Hematopoietic multipotent progenitor cell treated with erythropoietin and hydrocortisone succinate and interleukin-3 and kit ligand, for 17 days (in vitro differentiated cells): ENCODE results near the gene SYTL1.
A peak's percentile ranks its signal among the peaks of the same experiment; 100 is the strongest.
"Not testable (repeated sequence)": the region's sequence is repeated elsewhere in the genome, so short reads cannot be mapped to it uniquely, and the experiment has no call there.

Source experiments
- DNase-seq: peaks from one replicate; pipeline ENCODE4 v3.0.0-alpha.2; 2015; ENCODE audit warnings: low spot score

SYTL1 gene

DNA sequence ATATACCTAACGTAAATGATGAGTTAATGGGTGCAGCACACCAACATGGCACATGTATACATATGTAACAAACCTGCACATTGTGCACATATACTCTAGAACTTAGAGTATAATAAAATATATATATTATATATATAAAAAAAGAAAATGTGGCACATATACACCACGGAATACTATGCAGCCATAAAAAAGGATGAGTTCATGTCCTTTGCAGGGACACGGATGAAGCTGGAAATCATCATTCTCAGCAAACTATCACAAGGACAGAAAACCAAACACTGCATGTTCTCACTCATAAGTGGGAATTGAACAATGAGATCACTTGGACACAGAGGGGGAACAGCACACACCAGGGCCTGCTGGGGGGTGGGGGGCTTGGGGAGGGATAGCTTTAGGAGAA lies 43.0 kb downstream of the SYTL1 start:
- DNase-seq: not testable (repeated sequence)

DNA sequence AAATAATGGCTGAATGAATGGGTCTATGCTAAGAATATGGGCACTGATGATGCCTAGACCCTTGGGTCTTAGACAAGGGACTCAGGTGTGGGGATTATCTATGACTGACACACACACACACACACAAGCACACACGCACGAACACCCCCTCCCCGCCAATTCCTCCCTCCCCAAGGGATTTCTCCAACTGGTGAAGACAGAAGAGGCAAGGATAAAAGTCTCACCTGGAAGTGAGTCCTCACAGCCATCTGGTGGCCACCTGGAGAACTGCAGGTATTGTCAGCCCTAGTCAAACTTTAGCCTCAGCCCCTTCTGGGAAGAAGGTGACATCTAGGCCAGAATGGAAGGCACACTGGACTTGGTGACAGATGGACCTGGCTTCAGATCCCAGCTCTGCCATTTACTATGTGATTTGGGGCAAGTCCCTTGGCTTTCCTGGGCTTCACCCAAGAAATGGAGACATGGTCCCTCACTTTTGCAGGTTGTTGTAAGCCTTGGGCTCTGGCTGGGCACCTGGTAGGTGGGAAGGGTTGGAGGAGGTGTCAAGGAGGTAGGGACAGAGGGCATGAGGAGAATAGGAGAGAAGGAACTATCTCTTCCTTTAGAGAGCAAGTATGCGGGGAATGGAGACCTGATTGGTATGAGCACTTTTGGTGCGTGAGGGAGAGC lies 46.6 kb downstream of the SYTL1 start:
- DNase-seq: peak; percentile 74

DNA sequence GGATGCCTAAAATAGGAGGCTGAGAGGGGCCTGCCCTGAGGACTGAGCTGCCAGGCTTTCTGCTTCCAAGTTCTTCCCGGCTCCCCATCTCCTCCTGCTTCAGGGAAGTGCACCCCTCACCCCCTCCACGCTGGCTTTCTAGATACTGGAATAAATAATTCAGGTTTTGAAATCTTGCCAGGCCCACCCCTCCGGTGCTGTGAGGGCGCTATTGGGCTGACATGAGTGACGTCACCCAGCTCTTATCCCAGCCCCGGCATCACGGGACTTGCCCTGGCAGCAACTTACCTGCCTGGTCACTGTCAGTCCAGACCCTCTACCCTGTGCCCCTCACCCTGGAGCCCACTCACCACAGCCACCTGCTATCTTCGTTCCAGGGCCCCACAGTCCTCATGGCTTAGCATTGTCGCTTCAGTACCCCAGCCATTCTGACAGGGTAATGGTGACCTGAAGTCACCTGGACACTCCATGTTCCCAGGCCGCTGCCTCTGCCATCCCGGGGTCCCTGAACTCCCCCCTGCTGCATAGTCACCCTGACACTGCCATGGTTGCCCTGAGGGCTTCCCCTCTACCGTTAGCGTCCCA lies 49.8 kb downstream of the SYTL1 start:
- DNase-seq: peak; percentile 70

DNA sequence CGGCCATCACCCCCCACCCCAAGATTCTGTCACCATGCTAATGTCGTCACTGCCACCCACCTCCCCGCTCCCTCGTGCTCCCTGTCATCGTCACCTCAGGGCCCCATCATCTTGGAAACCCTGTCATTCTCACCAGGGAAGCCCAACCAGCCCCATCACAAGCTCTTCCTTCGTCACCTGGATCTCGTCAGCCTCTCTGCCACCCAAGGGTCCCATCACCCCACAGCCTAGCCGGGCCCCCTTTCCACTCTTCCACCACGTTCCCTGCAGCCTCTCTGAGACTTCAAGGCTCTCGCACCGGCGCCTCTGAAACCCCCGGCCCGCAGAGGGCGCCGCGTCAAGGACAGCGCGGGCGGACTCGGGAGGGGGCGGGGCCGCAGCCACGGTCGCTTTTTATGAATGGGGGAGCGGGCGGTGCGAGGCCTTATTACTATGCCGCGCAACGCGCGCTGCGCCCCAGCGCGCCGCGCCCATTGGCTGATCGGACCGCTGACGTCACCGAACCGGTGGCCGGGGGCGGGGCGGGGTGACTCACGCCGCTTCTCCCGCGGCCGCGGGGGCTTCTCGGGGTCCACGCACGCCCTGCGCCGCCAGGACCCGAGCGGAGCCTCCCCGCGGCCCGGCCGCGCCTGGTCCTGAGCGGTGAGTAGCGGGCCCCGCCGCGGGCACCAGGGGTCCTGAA lies 50.4 kb downstream of the SYTL1 start, which contains the start of gene GPR3:
TSS of gene GPR3 (plus strand) at position 527 of the 682 bp plus-strand sequence. CDS start 1,177 bp downstream, outside the sequence.
- peak; percentile 80 for DNase-seq

DNA sequence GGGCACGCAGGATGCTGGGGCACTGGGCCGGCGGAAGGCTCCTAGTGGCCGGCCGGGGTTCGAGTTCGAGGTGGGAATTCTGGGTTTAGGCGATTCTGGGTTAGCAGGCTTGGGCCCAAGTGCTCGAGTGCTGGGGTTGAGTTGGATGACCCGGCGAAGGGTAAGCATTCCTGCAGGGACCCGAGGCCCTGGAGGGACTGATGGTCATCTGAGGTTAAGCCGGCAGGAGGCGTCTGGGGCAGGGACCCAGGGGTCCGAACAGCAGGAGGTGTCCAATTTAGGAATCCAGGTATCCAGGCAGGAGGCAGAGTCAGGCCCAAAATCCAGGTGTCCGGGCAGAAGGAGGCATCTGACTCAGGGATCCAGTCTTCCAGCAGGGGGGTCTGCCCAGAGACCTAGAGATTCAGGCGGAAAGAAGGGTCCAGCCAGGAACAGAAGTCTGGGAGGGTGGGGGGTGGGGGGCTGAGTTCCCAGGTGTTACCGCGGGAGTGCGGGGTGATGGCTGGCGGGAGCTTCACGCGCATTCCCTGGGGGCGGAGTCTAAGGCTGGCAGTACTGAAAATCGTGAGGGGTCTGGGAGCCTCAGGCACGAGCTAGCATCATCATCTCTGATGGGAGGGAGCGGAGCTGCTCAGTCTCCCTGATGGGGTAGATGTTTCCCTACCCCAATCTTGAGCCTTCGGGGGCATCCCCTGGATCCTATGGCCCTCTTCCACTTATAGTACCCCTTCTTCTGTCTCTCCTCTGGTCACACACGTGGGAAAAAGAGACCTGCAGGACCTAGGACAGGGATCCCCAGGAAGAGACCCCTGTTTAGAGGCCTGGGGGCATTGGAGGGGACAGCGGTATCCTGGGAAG lies 51.2 kb downstream of the SYTL1 start:
- DNase-seq: peak; percentile 13

DNA sequence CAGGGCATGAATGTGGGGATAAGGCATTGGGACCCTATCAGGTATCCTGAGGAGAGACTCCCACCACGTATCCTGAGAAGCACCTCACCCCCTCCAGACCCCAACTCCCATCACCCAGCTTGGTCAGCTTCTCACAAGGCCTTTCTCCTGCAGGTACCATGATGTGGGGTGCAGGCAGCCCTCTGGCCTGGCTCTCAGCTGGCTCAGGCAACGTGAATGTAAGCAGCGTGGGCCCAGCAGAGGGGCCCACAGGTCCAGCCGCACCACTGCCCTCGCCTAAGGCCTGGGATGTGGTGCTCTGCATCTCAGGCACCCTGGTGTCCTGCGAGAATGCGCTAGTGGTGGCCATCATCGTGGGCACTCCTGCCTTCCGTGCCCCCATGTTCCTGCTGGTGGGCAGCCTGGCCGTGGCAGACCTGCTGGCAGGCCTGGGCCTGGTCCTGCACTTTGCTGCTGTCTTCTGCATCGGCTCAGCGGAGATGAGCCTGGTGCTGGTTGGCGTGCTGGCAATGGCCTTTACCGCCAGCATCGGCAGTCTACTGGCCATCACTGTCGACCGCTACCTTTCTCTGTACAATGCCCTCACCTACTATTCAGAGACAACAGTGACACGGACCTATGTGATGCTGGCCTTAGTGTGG lies 51.9 kb downstream of the SYTL1 start:
- DNase-seq: no peak

DNA sequence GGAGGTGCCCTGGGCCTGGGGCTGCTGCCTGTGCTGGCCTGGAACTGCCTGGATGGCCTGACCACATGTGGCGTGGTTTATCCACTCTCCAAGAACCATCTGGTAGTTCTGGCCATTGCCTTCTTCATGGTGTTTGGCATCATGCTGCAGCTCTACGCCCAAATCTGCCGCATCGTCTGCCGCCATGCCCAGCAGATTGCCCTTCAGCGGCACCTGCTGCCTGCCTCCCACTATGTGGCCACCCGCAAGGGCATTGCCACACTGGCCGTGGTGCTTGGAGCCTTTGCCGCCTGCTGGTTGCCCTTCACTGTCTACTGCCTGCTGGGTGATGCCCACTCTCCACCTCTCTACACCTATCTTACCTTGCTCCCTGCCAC lies 52.4 kb downstream of the SYTL1 start:
- DNase-seq: no peak

DNA sequence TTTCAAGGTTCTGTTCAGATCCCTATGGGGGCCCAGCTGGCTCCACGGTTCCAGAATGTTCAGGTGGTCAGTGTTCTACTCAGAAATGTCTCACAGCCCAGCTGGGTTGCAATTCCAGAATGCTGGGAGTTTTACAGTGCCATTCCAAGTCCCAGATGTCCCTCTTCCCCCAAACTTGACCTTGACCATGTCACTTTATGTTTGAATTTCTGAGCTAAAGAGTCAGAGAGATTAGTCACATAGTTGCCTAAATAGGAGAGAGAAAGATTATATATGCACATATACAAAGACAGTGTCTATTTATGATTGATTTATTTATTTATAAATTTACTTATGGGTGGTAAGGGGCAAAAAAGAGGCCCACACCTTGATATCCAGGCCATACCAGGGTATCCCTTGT lies 53.1 kb downstream of the SYTL1 start:
- no peak for DNase-seq

DNA sequence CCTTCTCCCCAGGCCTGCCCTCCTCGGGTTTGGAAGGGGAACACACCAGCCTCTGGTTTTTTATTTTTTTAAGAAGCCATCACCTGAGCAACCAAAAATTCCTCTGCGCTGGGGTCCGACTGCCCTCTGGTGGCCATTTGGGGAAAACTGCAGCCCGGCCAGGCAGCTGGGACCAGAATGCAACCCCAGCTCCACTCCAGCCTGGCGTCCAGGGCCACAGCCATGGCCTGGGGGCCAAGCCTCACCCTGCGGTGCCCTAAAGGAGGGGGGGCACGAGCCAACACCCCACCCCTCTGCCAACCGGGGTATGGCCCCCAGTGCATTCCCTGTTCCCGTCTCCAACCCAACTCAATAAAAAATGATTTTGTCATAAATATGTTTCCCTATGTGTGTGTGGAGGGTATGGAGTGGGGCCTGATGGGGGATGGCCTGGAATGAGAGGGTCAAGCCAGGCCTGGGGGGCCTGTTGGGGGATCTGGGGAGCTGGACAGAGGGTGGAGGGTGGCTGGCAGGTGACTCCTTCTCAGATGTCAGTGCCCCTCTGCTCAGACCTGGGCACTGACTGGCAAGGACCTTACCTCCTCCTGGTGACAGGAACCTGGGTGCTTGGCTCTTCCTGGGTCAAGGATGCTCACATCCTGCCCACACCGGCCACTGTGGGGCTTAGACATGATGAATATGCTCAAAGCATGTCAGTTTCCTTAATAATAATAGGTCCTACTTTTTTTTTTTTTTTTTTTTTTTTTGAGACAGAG lies 53.8 kb downstream of the SYTL1 start:
- DNase-seq: peak; percentile 78

DNA sequence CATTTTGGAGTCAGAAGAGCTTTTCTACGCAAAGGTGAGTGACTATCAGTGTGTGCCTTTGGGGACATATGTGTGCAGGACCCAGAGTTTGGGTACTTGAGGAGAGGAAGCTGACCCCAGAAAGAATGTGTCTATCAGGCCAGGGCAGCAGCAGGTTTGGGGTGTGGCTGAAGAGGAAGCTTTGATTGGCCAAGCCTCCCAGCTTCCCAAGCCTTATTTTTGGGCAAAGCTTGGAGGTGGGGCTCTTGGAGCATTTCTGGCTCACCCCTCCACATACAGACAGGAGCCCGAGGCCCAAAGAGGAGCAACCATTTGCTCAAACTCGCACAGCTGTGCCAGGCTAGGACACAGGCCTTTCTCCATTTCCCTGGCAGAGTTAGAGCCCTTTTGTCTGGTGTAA lies 55.3 kb downstream of the SYTL1 start:
- DNase-seq: no peak

DNA sequence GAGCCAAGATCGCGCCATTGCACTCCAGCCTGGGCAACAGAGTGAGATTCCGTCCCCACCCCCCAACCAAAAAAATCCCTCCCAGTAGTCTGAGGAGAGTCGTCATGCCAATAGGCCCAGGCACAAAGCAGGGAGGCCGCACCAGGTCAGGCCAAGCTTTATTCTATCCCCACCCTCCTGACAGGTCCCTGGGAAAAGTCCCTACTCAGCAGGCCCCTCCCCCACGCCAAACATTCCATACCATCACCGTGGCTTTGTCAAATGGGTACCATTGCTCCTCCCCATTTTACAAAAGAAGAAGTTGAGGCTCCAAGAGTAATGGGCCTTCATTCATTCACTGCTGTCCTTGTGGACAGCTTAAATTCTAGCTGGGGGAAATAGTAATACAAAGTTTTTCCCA lies 55.9 kb downstream of the SYTL1 start:
- no peak for DNase-seq

DNA sequence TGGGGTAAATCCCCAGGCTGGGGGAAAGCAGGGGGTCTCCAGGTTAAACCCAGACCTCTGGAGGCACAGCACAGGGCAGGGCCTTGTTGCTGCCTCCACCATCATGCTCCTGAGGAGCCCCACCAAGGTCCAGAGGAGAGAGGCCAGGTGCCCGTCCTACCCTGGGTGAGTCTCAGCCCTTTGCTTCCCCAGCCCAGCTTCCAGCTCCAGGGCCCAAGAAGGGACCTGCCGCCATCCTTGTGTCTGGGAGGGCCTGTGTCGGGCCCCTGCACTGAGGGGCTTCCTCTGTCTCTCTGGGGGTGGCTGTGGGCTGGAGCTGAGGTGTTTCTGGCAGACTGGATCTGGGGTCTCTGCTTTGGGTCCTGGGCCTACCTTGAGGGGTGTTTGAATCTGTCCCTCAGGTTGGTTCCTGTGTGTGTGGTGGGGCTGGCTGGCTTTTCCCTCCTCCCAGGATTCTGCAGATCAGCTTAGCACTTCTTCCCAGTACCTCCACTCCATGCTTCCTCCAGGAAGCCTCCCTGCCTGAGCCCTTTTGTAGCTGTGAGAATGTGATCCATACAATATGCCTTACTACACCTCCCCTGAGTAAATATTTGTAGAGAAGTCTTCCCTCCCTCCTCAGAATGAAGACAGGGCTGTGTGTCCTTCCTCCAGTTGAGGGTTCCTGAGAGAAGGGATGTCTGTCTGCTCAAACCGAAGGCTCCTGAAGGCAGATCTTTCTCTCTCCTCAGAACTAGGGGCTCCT lies 56.8 kb downstream of the SYTL1 start:
- no peak for DNase-seq

DNA sequence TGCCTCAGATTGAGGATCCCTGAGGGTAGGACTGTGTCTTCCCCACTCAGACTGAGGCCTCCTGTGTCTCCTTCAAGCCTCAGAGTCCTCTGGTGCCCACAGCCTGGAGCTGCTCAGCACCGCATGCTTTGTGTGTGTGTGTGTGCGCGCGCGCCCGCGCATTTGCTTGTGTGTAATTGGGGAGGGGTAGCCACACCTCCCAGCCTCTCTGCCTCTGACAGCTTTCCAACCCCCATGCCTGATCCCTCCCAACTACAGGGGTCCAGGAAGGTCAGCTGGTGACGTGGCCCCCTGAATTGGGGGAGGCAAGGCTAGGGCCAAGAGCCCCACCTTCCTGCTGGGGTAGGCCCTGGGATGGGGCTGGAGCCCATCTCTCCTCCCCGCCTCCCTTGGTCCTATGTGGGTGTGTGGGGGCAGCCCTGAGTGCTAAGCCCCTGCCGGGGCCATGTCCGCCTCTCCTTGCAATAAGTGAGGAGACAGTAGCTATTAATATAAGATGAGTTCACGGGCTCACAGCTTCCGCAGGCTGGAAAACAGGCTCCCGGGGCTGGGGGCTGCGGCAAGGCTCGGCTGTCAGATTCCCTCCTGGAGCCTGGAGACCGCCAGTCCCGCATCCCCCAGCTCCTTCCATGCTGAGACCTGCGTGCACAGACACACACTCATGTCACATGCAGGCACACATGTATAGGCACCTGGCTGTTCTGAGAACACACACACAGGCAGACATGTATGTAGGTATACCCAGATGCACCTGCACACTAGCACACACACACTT lies 57.6 kb downstream of the SYTL1 start:
- no peak for DNase-seq

DNA sequence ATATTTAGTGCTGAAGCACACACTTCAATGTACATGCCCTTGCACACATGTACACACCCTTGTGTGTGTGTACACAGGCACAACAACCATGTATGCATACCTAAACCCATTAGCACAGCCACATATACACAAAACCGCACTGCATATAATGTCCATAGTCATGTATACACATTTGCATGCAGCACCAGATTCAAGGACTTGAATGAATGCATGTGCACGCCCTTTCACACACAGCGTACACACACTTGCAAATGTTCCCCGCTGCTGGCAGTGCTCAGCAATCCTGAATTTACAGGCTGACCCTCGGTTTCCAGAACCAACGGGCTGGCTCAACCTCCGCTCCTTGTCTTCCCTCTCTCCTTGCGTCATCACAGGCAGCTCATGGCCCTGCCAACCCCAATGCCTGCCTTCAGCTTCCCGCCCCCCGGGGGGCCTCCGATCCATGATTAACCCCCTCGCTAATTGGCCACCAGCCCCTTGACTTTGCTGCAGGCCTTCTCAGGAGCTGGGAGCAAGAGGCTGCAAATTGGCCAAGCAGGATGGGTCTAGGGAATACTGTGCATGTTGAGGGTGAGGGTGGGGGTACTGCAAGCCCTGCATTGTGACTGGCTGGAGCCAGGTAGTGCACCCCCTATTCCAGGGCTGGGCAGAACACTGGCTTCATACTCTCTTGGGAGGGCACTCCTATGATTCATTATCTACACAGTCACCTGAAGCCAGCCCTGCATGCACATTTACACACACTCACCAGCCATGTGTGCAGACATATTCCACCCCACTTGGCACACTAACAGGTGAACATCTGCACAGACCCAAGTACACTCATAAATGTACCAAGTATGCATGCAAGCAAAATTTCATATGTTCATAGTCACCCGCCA lies 58.5 kb downstream of the SYTL1 start:
- DNase-seq: no peak

DNA sequence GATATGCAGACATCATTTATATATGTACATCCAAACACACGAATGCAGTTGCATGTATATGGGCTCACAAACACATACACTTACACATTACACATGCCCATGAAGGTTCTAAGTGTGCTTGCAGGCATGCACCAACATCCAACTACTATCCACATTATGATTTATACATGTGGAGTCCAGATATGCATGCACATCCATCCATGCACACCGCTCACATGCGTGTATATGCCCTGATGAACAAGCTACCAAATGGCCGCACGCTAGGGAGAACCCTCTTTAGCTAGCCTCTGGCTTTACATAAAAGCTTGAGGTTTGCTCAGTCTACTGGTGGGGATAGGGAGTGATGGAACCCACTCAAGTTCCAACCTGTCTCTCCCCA lies 59.1 kb downstream of the SYTL1 start:
- DNase-seq: no peak

DNA sequence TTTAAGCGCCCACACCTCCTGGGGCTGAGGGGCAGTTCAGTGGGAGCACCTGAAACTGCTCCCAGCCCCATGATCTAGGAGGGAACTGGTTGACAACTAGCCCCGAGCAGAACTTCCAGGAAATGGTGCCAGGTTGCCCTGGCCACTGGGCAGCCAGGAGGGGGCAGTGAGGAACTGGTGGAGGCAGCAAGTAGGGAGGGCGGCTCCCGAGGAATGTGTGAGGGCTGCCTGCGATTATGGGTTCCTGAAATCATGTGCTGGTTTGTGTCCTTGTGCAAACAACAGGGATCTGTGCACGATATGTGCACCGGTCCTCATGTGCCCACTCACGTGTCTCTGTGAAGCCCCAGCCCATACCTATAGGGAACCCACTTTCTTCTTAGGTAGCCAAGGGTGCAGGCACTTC lies 60.5 kb downstream of the SYTL1 start:
- DNase-seq: peak; percentile 39

DNA sequence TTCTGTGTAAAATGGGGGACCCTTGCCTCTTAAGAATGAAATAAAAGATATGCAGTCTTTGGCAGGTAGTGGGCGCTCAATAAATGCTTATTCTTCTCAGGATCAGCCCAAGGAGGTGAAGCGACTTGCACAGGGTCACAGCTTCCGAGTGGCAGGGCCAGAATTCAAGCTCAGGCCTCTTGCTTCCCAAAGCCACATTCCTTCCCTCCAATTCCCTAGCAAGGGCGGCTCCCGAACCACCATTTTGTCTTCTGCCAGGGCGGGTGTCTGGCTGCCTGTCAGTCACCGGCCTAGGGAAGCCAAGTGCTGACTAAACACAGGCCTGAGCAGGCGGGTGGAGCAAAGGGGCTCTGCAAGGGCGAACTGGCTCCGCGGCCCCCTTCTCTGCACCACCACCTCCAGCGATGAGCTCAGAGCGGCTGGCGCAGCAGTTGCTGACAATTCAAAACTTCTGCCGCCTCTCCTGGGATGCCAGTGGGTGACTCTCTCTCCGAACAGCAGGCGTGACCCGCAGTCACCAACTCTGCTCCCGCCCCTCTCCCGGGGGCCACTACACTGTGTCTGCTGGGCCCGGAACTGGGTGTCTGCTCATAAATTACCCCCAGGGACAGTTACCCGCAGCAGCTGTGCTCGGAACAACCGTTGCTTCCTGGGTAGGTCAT lies 61.4 kb downstream of the SYTL1 start:
- DNase-seq: peak; percentile 18
